Measurements from ENCODE around the gene TCF12.

The TCF12 gene

DNA sequence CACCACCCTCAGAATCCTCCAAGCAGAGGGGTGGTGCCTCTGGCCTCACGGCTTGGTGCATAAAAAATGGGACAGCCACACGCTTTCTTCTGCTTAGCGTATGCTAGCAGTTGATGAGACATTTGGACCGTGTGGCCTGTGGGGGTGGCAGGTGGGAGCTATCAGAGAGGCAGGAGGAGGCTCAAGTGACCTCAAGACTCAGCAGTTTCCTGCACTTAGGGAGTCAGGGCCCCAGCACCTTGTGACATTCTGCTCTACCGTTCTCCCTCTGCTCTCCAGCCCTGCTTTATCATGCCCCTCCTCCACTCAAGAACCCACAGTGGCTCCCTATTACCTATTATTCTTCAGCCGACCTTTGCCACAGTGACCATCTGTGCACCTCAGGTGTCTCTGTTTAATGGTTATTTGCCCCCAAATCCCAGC, 416.9 kb downstream of the TCF12 start:
- no peak for DNase-seq (ENCODE audit: low read depth, low spot score)

GRCh38 chr15:57335719-57336118, 417.3 kb downstream of the TCF12 start:
- DNase-seq (ENCODE audit: low read depth, low spot score) = no peak

DNA sequence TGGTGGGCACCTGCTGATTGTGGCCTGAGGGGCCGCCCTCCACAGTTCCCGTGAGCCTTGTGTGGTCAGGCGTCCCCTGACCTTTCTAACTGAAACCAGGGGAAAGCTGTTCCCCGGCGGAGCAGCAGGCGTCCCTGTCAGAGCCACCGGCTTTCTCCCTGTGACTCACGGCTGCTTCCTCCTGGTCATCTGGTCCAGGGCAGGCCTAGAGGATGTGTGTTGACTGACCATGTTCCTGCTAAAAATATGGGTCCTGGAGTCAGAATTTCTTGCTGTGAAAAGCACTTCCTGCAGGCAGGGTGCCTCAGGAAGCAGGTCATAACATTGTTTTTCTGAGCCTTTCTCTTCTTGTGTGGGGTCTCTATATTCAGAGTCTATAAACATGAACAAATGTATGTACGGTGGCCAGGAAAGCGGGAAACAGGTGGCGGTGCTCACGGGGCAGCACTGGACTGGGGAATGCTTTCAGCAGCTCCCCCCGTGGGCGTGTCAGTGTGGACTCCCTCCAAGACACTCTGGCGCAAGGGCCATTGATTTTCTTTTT, 419.5 kb downstream of the TCF12 start:
- no peak for DNase-seq (ENCODE audit: low read depth, low spot score)

- no peak for DNase-seq (ENCODE audit: low read depth, low spot score)
Observed at GRCh38 chr15:57339321-57339720, 420.9 kb downstream of the TCF12 start.
